Vagina (tissue), 2 donors: ENCODE results near the gene LIMS4.
"Not testable (repeated sequence)": the region's sequence is repeated elsewhere in the genome, so short reads cannot be mapped to it uniquely, and the experiment has no call there.

ENCODE experiments used
- POLR2AphosphoS5 ChIP-seq, 2 donors: sonication (generic); formaldehyde crosslinking; IDR thresholded peaks; one replicate each; pipeline ENCODE4 v1.9.0; 2017; ENCODE audit warnings: antibody characterized with exemption in 2 of 2, mild to moderate bottlenecking in 2 of 2, low read depth in 1 of 2; ENCODE audit not compliant: insufficient read depth in 1 of 2
- TF ChIP-seq, protein P1 (sequence below), 3 experiments: fragments of 450-650 bp in 2 of 3; fragments of 200-600 bp in 1 of 3; sonication (generic) in 1 of 3; IDR thresholded peaks; one replicate each; pipeline ENCODE4 v1.5.1; 2017 to 2019; ENCODE audit warnings: antibody characterized with exemption in 3 of 3, mild to moderate bottlenecking in 2 of 3, moderate library complexity in 2 of 3

DNA sequence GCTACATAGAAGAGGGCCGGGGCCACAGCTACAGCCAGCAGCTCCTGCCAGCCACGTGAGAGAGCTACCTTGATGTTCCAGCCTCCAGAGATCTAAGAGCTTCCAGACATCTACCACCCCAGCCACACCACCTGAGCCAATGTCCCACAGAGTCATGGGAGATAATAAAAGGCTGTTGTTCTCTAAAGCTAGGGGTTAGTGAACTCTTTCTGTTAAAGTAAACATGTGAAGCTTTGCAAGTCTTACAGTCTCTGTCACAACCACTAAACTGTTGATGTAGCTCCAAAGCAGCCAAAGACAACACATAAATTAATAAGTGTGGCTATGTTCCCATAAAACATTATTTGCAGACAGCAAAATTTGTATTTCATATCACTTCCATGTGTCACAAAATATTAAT lies 67.6 kb downstream of the LIMS4 start:
- TF ChIP-seq, protein P1, sequence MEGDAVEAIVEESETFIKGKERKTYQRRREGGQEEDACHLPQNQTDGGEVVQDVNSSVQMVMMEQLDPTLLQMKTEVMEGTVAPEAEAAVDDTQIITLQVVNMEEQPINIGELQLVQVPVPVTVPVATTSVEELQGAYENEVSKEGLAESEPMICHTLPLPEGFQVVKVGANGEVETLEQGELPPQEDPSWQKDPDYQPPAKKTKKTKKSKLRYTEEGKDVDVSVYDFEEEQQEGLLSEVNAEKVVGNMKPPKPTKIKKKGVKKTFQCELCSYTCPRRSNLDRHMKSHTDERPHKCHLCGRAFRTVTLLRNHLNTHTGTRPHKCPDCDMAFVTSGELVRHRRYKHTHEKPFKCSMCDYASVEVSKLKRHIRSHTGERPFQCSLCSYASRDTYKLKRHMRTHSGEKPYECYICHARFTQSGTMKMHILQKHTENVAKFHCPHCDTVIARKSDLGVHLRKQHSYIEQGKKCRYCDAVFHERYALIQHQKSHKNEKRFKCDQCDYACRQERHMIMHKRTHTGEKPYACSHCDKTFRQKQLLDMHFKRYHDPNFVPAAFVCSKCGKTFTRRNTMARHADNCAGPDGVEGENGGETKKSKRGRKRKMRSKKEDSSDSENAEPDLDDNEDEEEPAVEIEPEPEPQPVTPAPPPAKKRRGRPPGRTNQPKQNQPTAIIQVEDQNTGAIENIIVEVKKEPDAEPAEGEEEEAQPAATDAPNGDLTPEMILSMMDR (IDR thresholded peaks at IDR 0.05), result not testable (repeated sequence)
- not testable (repeated sequence) for TF ChIP-seq POLR2AphosphoS5 (IDR thresholded peaks at IDR 0.05; ENCODE audit: insufficient read depth in 1 of 2, low read depth in 1 of 2)
